Endothelial cell of umbilical vein (primary cell): Measurements from ENCODE around the gene TMEM203. TPM values are rescaled to one million over a fixed set of nuclear protein-coding genes. Genes with fewer than 3 reads are reported as not detected.

Experiments used
- BruUV-seq: library from RNA; stranded (reverse); fragments of 400-500 nt; replicated peaks from 2 replicates; lab custom pipeline; 2021; lab: Mats Ljungman, UMichigan
- CTCF ChIA-PET: fragments of 300-600, 350-600 bp; sonication (Branson Sonifier 250); formaldehyde crosslinking; loops from one replicate; lab custom pipeline; 2021; ENCODE audit warnings: antibody characterized with exemption, inconsistent platforms; lab: Charles Lee
- POLR2A ChIA-PET: fragments of 300-600, 350-600 bp; sonication (Branson Sonifier 250); formaldehyde crosslinking; loops from one replicate; lab custom pipeline; 2021; ENCODE audit warnings: antibody characterized with exemption, inconsistent platforms; lab: Charles Lee
- DNase-seq: peaks from one replicate; pipeline ENCODE4 v3.0.0-alpha.2; 2011; ENCODE audit warnings: low read depth, low spot score
- FAIRE-seq: peaks from 2 replicates; lab custom pipeline; 2011; peaks lifted over from hg19 to GRCh38; lab: Jason Lieb, UNC
- H2AFZ ChIP-seq: 2 replicates; pipeline ENCODE4 v1.6.0; 2012; ENCODE audit warnings: low read depth, low read length, control low read depth, inconsistent platforms
- H3K27ac ChIP-seq: 2 replicates; pipeline ENCODE4 v1.5.1; 2011; ENCODE audit warnings: low read depth, mild to moderate bottlenecking, control low read depth, low read length, moderate library complexity; ENCODE audit not compliant: insufficient read depth
- H3K27me3 ChIP-seq, 2 experiments: 2 replicates each; pipeline versions ENCODE4 v1.6.0 to v1.6.1; 2011; ENCODE audit warnings: low read length in 2 of 2, mixed read lengths in 1 of 2; ENCODE audit not compliant: control insufficient read depth in 2 of 2, insufficient read depth in 2 of 2
- H3K36me3 ChIP-seq, 2 experiments: 2 replicates in 1 of 2; 3 replicates in 1 of 2; pipeline ENCODE4 v1.5.1; 2011; ENCODE audit warnings: low read length in 2 of 2, mild to moderate bottlenecking in 1 of 2, moderate library complexity in 1 of 2; ENCODE audit not compliant: control insufficient read depth in 2 of 2, insufficient read depth in 2 of 2; ENCODE audit errors: extremely low read depth in 1 of 2
- H3K4me1 ChIP-seq: 3 replicates; pipeline ENCODE4 v1.5.1; 2011; ENCODE audit warnings: mild to moderate bottlenecking, low read length; ENCODE audit not compliant: control insufficient read depth, insufficient read depth; ENCODE audit errors: extremely low read depth
- H3K4me2 ChIP-seq: 2 replicates; pipeline ENCODE4 v1.6.1; 2011; ENCODE audit warnings: low read length, control low read depth, mixed read lengths; ENCODE audit not compliant: insufficient read depth
- H3K4me3 ChIP-seq, 3 experiments: fragments of 200-600 bp in 1 of 3; sonication (generic), shearing (Covaris generic) in 1 of 3; replicated peaks in 1 of 3; 2 replicates each; pipeline ENCODE4 v1.5.1; 2011 to 2016; ENCODE audit warnings: control low read depth in 3 of 3, low read length in 3 of 3, mild to moderate bottlenecking in 2 of 3, inconsistent platforms in 1 of 3, low read depth in 1 of 3, moderate library complexity in 1 of 3; ENCODE audit not compliant: insufficient read depth in 1 of 3
- H3K79me2 ChIP-seq: 2 replicates; pipeline ENCODE4 v1.6.0; 2012; ENCODE audit warnings: low read length, inconsistent platforms; ENCODE audit not compliant: control insufficient read depth, insufficient read depth
- H3K9ac ChIP-seq: replicated peaks from 2 replicates; pipeline ENCODE3; 2011; ENCODE audit warnings: low read length, control low read depth; ENCODE audit not compliant: insufficient read depth; ENCODE audit errors: extremely low read depth
- H3K9me1 ChIP-seq: replicated peaks from 3 replicates; pipeline ENCODE4 v1.6.0; 2011; ENCODE audit warnings: mild to moderate bottlenecking, low read length; ENCODE audit not compliant: control insufficient read depth, insufficient read depth; ENCODE audit errors: extremely low read depth
- H3K9me3 ChIP-seq: replicated peaks from 2 replicates; pipeline ENCODE4 v1.5.1; 2012; ENCODE audit warnings: low read length, inconsistent platforms; ENCODE audit not compliant: control insufficient read depth, insufficient read depth
- H4K20me1 ChIP-seq: replicated peaks from 2 replicates; pipeline ENCODE3; 2011; ENCODE audit warnings: mild to moderate bottlenecking, low read length; ENCODE audit not compliant: control insufficient read depth, insufficient read depth; ENCODE audit errors: extremely low read depth
- EZH2 ChIP-seq: IDR thresholded peaks from 2 replicates; pipeline ENCODE4 v1.6.1; 2012; ENCODE audit warnings: borderline replicate concordance, low read depth, mild to moderate bottlenecking, moderate library complexity, low read length, inconsistent platforms; ENCODE audit not compliant: severe bottlenecking
- FOS ChIP-seq: IDR thresholded peaks from 2 replicates; pipeline ENCODE4 v1.6.1; 2011; ENCODE audit warnings: mild to moderate bottlenecking, low read length, moderate library complexity, borderline replicate concordance; ENCODE audit not compliant: insufficient read depth
- GATA2 ChIP-seq: IDR thresholded peaks from 2 replicates; pipeline ENCODE4 v1.7.0; 2011; ENCODE audit warnings: low read depth, mild to moderate bottlenecking, moderate library complexity, mixed read lengths, low read length; ENCODE audit not compliant: insufficient read length, insufficient read depth
- JUN ChIP-seq: IDR thresholded peaks from 2 replicates; pipeline ENCODE4 v1.6.1; 2011; ENCODE audit warnings: borderline replicate concordance, low read depth; ENCODE audit not compliant: insufficient read length, insufficient read depth
- MYC ChIP-seq: IDR thresholded peaks from one replicate; pipeline ENCODE4 v1.6.1; 2011; ENCODE audit warnings: mild to moderate bottlenecking, low read depth, low read length
- POLR2A ChIP-seq: IDR thresholded peaks from 2 replicates; pipeline ENCODE4 v1.6.1; 2012; ENCODE audit warnings: low read depth, mild to moderate bottlenecking, control low read depth, low read length
- POLR2AphosphoS5 ChIP-seq: IDR thresholded peaks from 2 replicates; pipeline ENCODE4 v1.6.1; 2012; ENCODE audit warnings: low read depth, mild to moderate bottlenecking, control low read depth, low read length, moderate library complexity; ENCODE audit not compliant: insufficient read depth
- dilution Hi-C: fragments of 300-500 bp; cut with MboI; formaldehyde crosslinking; loops from one replicate; pipeline ENCODE4 v1.15.0; 2019; ENCODE audit warnings: low sequenced_read_pairs; ENCODE audit not compliant: extremely low pct_ligation_motif_present
- intact Hi-C: fragments of 100-400 bp; cut with micrococcal nuclease; formaldehyde crosslinking; loops from one replicate; pipeline ENCODE4 v1.10.0; 2022
- polyA plus RNA-seq, 4 experiments: library from polyadenylated mRNA; depleted of rRNA in 3 of 4; stranded (reverse) in 3 of 4; unstranded in 1 of 4; fragments of >200 nt; gene quantifications; 2 replicates each; pipeline versions ENCODE4 v1.2.1 to v1.2.3, GENCODE V29; 2011 to 2012; ENCODE audit warnings: missing spikeins in 1 of 4
- total RNA-seq: library from RNA; stranded (reverse); gene quantifications from 2 replicates; pipeline ENCODE4 v1.2.3, GENCODE V29; 2021
- TF ChIP-seq, protein P1 (sequence below), 2 donors: IDR thresholded peaks; 1 replicate in 1 of 2; 2 replicates in 1 of 2; pipeline ENCODE4 v1.5.1; 2011; ENCODE audit warnings: low read length in 2 of 2, mild to moderate bottlenecking in 2 of 2, moderate library complexity in 2 of 2, control low read depth in 1 of 2, inconsistent platforms in 1 of 2, low read depth in 1 of 2; ENCODE audit not compliant: insufficient read depth in 1 of 2; ENCODE audit errors: extremely low read depth in 1 of 2
- TF ChIP-seq, protein P2 (sequence below): IDR thresholded peaks from 2 replicates; pipeline ENCODE4 v1.6.1; 2011; ENCODE audit not compliant: insufficient read depth, insufficient read length

The TMEM203 gene
- total and polyA plus RNA-seq, 2 donors (not counting 3 experiments of a cell fraction or from before 2014, with no cell fraction given), result 29.6 to 39.8 TPM

DNA sequence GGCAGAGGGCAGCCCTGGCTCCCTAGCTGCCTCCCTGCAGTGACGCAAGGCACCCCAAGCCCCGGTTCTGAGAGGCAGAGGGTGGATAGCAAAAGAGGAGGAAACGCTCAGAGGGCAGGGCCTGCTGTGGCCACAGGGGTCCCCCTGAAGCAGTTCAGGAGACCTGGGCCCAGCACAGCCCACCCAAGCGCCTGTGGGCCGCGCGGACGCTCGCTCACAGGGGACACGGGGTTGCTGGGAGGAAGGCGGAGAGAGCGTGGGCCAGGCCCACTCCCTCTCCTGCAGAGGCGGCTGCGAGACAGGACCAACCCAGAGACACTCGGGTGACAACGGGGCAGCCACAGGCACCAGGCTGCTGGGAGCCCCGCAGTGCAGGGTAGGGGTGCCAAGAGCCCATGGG lies 25.7 kb downstream of the TMEM203 start:
- no peak for FAIRE-seq
- Histone ChIP-seq H3K27ac (no peak overlapping the region), H3K9ac (no peak overlapping the region), H3K9me3 (no peaks in the 10 kb centered on the region), H3K9me1 (no peaks in the 10 kb centered on the region), H2AFZ (no peak overlapping the region), H3K4me2 (no peak overlapping the region), H3K4me3 (no peak overlapping the region), H3K36me3 (peaks cover 0 to 46% of the 10 kb centered on the region in 2 experiments), H4K20me1 (no peaks in the 10 kb centered on the region), H3K79me2 (no peaks in the 10 kb centered on the region), H3K27me3 (no peaks in the 10 kb centered on the region), H3K4me1 (peaks cover 6% of the 10 kb centered on the region)
- TF ChIP-seq EZH2, result no peak
- no peak for TF ChIP-seq POLR2A
- TF ChIP-seq MYC, result no peak
- TF ChIP-seq FOS, result no peak
- TF ChIP-seq GATA2, result no peak
- TF ChIP-seq, protein P1, sequence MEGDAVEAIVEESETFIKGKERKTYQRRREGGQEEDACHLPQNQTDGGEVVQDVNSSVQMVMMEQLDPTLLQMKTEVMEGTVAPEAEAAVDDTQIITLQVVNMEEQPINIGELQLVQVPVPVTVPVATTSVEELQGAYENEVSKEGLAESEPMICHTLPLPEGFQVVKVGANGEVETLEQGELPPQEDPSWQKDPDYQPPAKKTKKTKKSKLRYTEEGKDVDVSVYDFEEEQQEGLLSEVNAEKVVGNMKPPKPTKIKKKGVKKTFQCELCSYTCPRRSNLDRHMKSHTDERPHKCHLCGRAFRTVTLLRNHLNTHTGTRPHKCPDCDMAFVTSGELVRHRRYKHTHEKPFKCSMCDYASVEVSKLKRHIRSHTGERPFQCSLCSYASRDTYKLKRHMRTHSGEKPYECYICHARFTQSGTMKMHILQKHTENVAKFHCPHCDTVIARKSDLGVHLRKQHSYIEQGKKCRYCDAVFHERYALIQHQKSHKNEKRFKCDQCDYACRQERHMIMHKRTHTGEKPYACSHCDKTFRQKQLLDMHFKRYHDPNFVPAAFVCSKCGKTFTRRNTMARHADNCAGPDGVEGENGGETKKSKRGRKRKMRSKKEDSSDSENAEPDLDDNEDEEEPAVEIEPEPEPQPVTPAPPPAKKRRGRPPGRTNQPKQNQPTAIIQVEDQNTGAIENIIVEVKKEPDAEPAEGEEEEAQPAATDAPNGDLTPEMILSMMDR (IDR thresholded peaks at IDR 0.05; ENCODE audit: extremely low read depth in 1 of 2, insufficient read depth in 1 of 2, low read depth in 1 of 2, low read length in 2 of 2), result no peak
- TF ChIP-seq POLR2AphosphoS5, result no peak
- no peak for TF ChIP-seq JUN
- TF ChIP-seq, protein P2, sequence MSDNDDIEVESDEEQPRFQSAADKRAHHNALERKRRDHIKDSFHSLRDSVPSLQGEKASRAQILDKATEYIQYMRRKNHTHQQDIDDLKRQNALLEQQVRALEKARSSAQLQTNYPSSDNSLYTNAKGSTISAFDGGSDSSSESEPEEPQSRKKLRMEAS, result no peak
- dilution Hi-C loops, result no loop called here
- POLR2A ChIA-PET, result no interaction called here
- no peak for DNase-seq
- intact Hi-C loops, result loop anchor here (5.0 kb wide), 1 partner anchor 62 kb away; no protein-coding TSS in a partner anchor
- no TSS peak for BruUV-seq
- CTCF ChIA-PET, result no interaction called here
